ENCODE measurements around the gene ALKBH4.
"Not testable (repeated sequence)": the region's sequence is repeated elsewhere in the genome, so short reads cannot be mapped to it uniquely, and the experiment has no call there.

The ALKBH4 gene, protein sequence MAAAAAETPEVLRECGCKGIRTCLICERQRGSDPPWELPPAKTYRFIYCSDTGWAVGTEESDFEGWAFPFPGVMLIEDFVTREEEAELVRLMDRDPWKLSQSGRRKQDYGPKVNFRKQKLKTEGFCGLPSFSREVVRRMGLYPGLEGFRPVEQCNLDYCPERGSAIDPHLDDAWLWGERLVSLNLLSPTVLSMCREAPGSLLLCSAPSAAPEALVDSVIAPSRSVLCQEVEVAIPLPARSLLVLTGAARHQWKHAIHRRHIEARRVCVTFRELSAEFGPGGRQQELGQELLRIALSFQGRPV

GRCh38 chr7:102464577-102465280 is at the start of gene ALKBH4, which contains the start of gene LRWD1:
Gene ALKBH4, minus strand, starts transcription at chr7:102464863. Its CDS starts 27 bp downstream, at chr7:102464836.
Gene LRWD1, plus strand, starts transcription at chr7:102464984. Its CDS starts 97 bp downstream, at chr7:102465081.
- DNase-seq (ENCODE audit: low read depth, low spot score) = peak; percentile 53

GRCh38 chr7:102512642-102513221 is 48.1 kb upstream of the ALKBH4 start:
- DNase-seq (ENCODE audit: low read depth, low spot score) = peak; percentile 58

DNA sequence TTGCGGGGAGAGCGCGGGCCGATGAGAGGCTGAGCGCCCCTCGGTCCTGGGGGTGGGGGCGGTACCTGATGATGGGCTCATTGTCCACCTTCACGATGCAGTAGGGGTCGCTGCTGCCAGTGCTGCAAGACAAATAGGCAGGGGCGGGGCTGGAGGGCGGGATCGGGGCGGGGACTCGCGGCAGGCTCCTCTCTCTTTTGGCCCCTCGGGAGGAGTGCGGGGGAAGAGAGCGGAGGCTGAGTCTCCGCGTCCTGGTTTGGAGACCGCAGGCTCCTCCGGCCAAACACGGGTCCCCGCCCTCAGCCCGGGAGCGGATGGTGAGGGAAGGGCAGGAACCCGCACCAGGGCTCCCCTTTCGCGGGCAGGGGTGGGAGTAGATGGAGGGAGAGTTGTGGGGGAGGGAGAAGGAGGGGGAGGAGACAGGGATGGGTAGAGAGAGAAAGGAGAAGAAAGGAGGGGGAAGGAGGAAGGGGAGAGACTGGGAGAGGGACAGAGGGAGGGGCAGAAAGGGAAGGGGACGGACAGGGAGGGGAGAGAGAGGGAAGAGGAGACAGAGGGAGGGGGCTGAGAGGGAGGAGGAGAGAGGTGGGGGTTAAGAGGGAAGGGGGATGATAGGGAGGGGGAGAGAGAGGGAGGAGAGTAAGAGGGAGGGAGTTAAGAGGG is 47.3 kb upstream of the ALKBH4 start:
- not testable (repeated sequence) for DNase-seq (ENCODE audit: low read depth, low spot score)

- not testable (repeated sequence) for DNase-seq (ENCODE audit: low read depth, low spot score)
Observed at GRCh38 chr7:102510575-102510974, 45.9 kb upstream of the ALKBH4 start.

GRCh38 chr7:102507410-102508088 is 42.9 kb upstream of the ALKBH4 start:
- not testable (repeated sequence) for DNase-seq (ENCODE audit: low read depth, low spot score)

DNA sequence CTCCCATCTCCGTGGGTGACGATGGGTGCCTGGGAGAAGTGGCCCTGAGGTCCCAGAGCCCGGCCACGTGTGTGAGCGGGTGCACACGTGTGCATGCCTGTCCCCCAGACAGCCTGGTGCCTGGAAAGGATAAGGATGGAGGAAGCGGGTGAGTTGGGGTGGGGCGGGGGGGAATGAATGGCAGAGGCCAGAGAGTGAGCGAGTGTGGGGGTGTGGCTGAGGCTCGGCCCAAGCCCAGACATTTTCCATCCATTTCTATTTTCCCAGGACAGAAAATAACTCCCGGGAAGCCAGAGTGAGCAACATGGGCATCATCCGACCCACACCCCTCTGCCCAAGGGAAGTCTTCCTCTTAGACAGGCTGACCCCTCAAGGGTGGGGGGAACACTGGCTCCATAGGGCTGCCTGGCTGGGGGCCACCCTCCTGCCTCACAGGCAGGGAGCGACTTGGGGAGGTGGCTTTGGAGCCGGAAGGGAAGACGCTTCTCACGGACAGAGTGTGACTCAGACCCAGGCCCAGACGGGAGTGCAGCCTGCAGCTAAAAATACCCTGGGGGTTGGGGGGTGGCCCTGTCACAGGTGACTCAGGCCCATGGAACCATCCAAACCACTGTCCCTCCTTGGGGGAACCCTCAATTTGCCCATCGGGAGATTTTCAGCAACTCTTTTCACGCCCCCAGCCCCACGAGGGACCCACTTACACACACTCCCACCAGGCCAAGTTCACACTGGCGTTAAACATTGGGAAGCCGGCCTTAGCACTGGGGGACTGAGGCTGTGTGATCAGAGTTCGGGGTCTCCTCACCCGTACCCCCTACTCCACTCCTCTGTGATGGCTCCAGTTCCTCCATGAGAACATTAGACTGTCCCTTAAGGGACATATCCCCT is 40.9 kb upstream of the ALKBH4 start:
- not testable (repeated sequence) for DNase-seq (ENCODE audit: low read depth, low spot score)

DNA sequence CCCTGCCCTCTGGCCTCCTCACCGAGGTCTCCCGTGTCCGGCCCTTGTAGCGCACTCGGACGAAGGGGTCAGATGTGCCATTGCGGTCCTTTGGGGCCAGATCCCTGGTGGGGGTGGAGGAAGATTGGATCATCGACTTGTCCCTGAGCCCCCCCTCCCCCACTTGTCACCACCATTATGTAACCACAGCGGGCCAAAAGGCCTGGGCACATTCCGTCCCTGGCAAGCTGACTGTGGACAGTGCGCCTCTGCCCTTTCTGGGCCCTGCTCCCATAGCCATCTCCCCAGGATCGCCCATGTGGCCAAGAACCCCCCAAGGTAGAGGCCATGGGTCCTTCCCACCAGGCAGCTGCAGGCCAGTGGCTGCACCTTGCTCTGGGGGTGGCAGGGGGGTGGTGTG is 38.5 kb upstream of the ALKBH4 start:
- DNase-seq (ENCODE audit: low read depth, low spot score) = not testable (repeated sequence)

GRCh38 chr7:102498321-102498720 is 33.7 kb upstream of the ALKBH4 start:
- not testable (repeated sequence) for DNase-seq (ENCODE audit: low read depth, low spot score)

DNA sequence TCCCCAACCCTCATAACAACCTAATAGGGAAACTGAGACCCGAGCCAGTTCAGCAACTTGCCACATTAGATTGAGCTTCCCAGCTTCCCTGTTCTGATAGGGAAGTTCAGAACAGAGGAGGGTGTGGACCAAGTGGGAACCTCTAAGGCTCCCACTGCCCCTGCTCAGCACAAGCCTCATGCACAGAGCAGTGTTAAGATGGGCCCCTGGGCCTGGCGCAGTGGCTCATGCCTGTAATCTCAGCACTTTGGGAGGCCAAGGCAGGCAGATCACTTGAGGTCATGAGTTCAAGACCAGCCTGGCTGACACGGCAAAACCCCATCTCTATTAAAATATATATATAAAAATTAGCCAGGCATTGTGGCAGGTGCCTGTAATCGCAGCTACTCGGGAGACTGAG is 32.6 kb upstream of the ALKBH4 start:
- not testable (repeated sequence) for DNase-seq (ENCODE audit: low read depth, low spot score)

DNA sequence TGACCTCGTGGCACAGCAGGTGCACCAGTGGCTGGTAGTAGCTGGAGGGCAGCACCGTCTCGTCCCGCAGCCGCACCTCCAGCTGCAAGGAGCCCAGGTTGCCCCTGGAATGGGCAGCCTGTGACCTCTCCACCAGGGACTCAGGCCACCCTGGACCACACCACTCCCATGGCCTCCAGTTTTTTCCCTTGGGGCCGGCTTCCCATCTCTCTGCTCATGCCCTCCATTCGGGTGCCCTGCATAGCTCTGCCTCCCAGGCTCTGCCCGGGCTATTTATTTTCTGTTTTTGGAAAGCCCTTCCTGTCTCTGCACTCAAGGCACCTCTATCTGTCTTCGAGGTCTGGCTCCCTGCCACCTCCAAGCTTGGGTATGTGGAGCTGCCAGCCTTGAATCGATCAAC is 32.2 kb upstream of the ALKBH4 start:
- DNase-seq (ENCODE audit: low read depth, low spot score) = not testable (repeated sequence)

- DNase-seq (ENCODE audit: low read depth, low spot score) = not testable (repeated sequence)
Observed at GRCh38 chr7:102494473-102495149, 29.9 kb upstream of the ALKBH4 start.

DNA sequence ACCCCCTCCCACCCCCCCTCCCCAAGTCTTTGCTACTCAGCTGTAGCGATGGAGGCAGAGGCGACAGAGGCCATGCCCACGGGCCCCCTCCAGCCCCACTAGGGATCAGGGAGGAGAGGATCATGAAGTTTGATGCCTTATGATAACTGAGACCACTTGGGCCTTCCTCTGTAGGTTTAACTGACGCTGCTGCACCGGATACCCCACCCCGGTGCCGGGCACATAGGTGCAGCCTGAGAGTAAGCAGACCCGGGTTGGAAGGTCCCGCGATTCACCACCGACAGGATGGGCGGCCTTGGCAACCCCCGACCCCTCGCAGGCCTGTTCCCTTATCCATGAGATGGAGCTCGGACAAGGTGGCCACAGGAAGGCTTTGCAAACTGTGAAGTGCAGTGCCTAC is 29.4 kb upstream of the ALKBH4 start:
- DNase-seq (ENCODE audit: low read depth, low spot score) = not testable (repeated sequence)

- not testable (repeated sequence) for DNase-seq (ENCODE audit: low read depth, low spot score)
Observed at GRCh38 chr7:102493220-102493935, 28.7 kb upstream of the ALKBH4 start.

GRCh38 chr7:102490529-102491075 is 25.9 kb upstream of the ALKBH4 start:
- not testable (repeated sequence) for DNase-seq (ENCODE audit: low read depth, low spot score)

- DNase-seq (ENCODE audit: low read depth, low spot score) = not testable (repeated sequence)
Observed at GRCh38 chr7:102484317-102484716, 19.7 kb upstream of the ALKBH4 start.

DNA sequence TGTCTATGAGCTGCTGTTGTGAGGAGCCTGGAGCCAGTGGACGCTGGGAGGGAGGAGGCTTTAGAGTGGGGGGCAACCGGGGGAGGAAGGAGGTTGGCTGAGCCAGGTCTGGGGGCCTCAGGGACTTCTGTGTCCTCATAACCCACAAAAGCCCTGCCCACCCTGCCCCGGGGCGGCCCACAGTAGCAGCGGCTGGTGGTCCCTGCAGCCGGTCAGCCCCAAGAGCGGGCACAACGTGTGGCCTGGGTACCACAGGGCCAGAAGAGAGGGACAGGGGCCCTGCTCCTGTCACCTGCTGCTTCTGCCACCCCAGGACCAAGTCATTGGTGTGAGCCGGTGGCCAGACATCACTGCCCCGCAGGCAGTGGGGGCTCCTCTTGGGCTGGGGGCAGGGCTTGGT is 17.3 kb upstream of the ALKBH4 start:
- DNase-seq (ENCODE audit: low read depth, low spot score) = not testable (repeated sequence)

DNA sequence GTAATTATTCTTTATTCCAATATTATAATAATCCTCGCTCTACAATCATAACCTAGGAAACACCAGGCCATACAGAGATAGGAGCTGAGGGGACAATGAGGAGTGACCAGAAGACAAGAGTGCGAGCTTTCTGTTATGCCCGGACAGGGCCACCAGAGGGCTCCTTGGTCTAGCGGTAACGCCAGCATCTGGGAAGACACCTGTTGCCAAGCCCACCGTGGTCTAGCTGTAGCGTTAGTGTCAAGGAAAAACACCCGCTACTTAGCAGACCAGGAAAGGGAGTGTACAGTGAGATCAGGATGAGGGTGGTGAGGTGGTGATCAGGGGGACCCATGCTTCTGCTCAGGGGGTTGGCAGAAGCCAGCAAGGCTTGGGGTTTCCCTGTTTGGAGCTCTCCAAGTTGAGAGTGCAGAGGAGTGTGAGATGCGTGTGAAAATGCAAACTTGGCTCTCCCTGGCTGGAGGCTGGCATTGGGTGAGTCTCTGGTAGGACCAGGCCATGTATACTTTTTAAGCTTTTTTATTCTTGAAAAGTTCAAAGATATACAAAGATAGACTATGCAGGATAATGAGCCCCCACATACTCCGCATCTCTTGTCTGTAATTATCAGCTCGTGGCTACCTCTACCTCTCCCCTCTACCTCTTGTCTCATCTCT is 15.4 kb upstream of the ALKBH4 start:
- not testable (repeated sequence) for DNase-seq (ENCODE audit: low read depth, low spot score)

DNA sequence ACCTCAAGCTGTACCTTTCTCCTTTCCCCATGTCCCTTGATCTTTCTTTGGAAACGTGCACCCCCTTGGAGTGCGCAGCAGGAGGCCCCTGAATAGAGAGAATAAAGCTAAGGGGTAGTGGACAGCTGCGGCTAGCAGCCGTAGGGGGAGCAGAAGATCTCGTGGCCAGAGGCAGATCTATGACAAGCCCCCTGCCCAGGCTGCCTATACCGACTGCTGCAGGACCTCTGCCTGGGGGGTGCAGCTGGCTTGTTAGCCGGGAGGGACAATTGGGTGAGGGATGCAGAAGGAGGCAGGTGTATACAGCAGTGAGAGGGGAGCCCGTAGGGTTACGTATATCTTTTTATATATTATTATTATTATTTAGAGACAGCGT is 14.5 kb upstream of the ALKBH4 start:
- DNase-seq (ENCODE audit: low read depth, low spot score) = not testable (repeated sequence)

All from brain pericyte (primary cell).